Esophagus muscularis mucosa (tissue), 4 donors: ENCODE results near the gene ZNF385D. TPM values are rescaled to one million over a fixed set of nuclear protein-coding genes. Genes with fewer than 3 reads are reported as not detected.
A peak's percentile ranks its signal among the peaks of the same experiment; 100 is the strongest.

Experiments used
- DNase-seq: peaks from one replicate; pipeline ENCODE4 v3.0.0-alpha.2; 2017; ENCODE audit errors: extremely low spot score
- H3K27ac ChIP-seq, 4 donors: fragments of 200-600 bp; sonication (generic); replicated peaks in 1 of 4; 1 replicate in 3 of 4; 2 replicates in 1 of 4; pipeline ENCODE4 v1.5.1; 2016 to 2019; ENCODE audit warnings: mild to moderate bottlenecking in 1 of 4
- H3K27me3 ChIP-seq, 4 donors: fragments of 200-600 bp; sonication (generic); one replicate each; pipeline versions ENCODE4 v1.5.1 to v1.6.0; 2016 to 2019
- H3K36me3 ChIP-seq, 4 donors: fragments of 200-600 bp; sonication (generic); one replicate each; pipeline ENCODE4 v1.5.1; 2016 to 2019
- H3K4me1 ChIP-seq, 4 donors: fragments of 200-600 bp; sonication (generic); one replicate each; pipeline ENCODE4 v1.5.1; 2016 to 2019
- H3K4me3 ChIP-seq, 4 donors: fragments of 200-600 bp; sonication (generic); 1 replicate in 2 of 4; 2 replicates in 2 of 4; pipeline ENCODE4 v1.5.1; 2016 to 2019; ENCODE audit warnings: mild to moderate bottlenecking in 4 of 4, moderate library complexity in 1 of 4
- H3K9me3 ChIP-seq, 4 donors: fragments of 200-600 bp; sonication (generic); 1 replicate in 3 of 4; 2 replicates in 1 of 4; pipeline ENCODE4 v1.5.1; 2016 to 2019
- CTCF ChIP-seq, 3 experiments: fragments of 200-600 bp in 2 of 3; fragments of 450-650 bp in 1 of 3; sonication (generic) in 2 of 3; IDR thresholded peaks; one replicate each; pipeline ENCODE4 v1.5.1; 2017 to 2019; ENCODE audit warnings: antibody characterized with exemption in 3 of 3, mild to moderate bottlenecking in 2 of 3, moderate library complexity in 1 of 3
- EP300 ChIP-seq: sonication (generic); formaldehyde crosslinking; IDR thresholded peaks from one replicate; pipeline ENCODE4 v1.6.1; 2017; ENCODE audit warnings: antibody characterized with exemption
- POLR2A ChIP-seq: fragments of 450-650 bp; IDR thresholded peaks from one replicate; pipeline ENCODE4 v1.6.1; 2017; ENCODE audit warnings: antibody characterized with exemption, moderate library complexity, mild to moderate bottlenecking, low read depth
- POLR2AphosphoS5 ChIP-seq, 2 donors: sonication (generic); formaldehyde crosslinking; IDR thresholded peaks; one replicate each; pipeline ENCODE4 v1.6.1; 2017; ENCODE audit warnings: antibody characterized with exemption in 2 of 2
- WGBS: methylation state at CpG from one replicate; pipeline ENCODE4 v1.1.5; 2018; 5-methylcytosine and 5-hydroxymethylcytosine counted together
- intact Hi-C: fragments of 100-400 bp; cut with DNase I; formaldehyde crosslinking; loops from one replicate; pipeline ENCODE4 v1.15.1; 2023
- total RNA-seq, 4 donors: library from RNA; depleted of rRNA; stranded (reverse); fragments of >200 nt; gene quantifications; one replicate each; pipeline versions ENCODE4 v1.1.0 to v1.2.1, GENCODE V29; 2016

ZNF385D gene
- total RNA-seq, 4 donors from 2014 or later: 7.7 to 11.2 (median 8.2) TPM

DNA sequence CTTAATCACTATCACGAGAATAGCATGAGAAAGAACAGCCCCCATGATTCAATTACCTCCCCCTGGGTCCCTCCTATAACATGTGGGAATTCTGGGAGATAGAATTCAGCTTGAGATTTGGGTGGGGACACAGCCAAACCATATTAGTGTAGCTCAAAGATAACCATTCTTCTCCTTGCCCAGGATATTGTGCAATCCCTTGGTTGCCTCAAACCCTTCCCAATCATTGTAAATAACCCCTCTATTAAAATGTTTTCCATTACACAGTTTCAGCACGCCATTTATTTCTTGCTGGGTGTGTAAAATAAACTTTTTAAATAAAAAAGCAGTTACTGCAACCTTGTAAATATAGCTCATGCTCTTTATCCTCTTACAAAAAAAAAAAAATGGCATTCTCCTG lies 47.7 kb downstream of the ZNF385D start:
- intact Hi-C loops: no loop called here
- 89% methylated on average over 2 of the region's 2 CpGs for WGBS
- TF ChIP-seq CTCF (IDR thresholded peaks at IDR 0.05) (no peak), EP300 (no peak), POLR2A (no peak), POLR2AphosphoS5 (IDR thresholded peaks at IDR 0.05) (no peak)
- H3K4me3 ChIP-seq: no peak overlapping the region
- H3K9me3 ChIP-seq: no peaks in the 10 kb centered on the region
- no peak for DNase-seq
- peaks cover 0 to 17% (median 6%) of the 10 kb centered on the region in 4 donors for H3K4me1 ChIP-seq
- H3K27ac ChIP-seq: no peak overlapping the region
- no peaks in the 10 kb centered on the region for H3K36me3 ChIP-seq
- H3K27me3 ChIP-seq: no peaks in the 10 kb centered on the region

DNA sequence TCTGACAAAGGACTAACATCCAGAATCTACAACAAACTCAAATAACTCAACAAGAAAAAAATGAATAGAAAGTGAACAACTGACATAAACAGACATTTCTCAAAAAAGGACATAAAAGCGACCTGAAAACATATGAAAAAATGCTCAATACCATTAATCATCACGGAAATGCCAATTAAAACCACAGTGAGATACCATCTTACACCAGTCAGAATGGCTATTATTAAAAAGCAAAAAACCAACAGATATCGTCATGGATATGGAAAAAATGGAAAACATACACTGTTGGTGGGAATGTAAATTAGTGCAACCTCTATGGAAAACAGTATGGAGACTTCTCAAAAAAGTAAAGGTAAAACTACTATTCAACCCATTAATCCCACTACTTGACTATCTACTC lies 53.3 kb downstream of the ZNF385D start:
- Histone ChIP-seq H3K27ac (no peak overlapping the region), H3K4me3 (no peak overlapping the region), H3K9me3 (no peaks in the 10 kb centered on the region), H3K36me3 (no peaks in the 10 kb centered on the region), H3K4me1 (no peaks in the 10 kb centered on the region), H3K27me3 (no peaks in the 10 kb centered on the region)
- intact Hi-C loops: no loop called here
- no peak for TF ChIP-seq EP300
- TF ChIP-seq POLR2AphosphoS5 (IDR thresholded peaks at IDR 0.05): no peak
- WGBS: 88% methylated on average over 3 of the region's 3 CpGs
- no peak for DNase-seq

DNA sequence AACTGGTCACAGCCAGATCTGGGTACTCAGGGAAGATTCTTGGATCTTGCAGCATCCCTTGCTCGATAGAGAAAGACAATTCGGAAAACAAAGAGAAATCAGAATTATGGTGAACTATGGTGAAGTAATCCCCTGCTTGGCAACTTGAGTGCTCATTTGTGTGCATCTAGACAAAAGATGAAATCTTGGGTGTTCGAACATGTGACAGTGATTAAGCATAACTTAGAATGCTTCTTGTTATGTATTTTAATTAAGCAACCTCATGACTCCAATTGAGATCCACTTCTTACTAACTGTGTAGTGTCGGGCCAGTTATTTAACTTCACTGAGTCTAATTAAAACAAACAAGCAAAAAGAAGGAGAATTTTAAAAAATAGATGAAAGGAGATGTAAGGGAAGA lies 56.5 kb downstream of the ZNF385D start:
- no peaks in the 10 kb centered on the region for H3K27me3 ChIP-seq
- H3K36me3 ChIP-seq: no peaks in the 10 kb centered on the region
- no peak for TF ChIP-seq EP300
- no peak for TF ChIP-seq POLR2AphosphoS5 (IDR thresholded peaks at IDR 0.05)
- TF ChIP-seq CTCF (IDR thresholded peaks at IDR 0.05): no peak
- H3K9me3 ChIP-seq: no peaks in the 10 kb centered on the region
- no peak for DNase-seq
- intact Hi-C loops: no loop called here
- H3K4me1 ChIP-seq: no peaks in the 10 kb centered on the region
- 89% methylated on average over 4 of the region's 4 CpGs for WGBS
- H3K4me3 ChIP-seq: no peak overlapping the region
- H3K27ac ChIP-seq: no peak overlapping the region

DNA sequence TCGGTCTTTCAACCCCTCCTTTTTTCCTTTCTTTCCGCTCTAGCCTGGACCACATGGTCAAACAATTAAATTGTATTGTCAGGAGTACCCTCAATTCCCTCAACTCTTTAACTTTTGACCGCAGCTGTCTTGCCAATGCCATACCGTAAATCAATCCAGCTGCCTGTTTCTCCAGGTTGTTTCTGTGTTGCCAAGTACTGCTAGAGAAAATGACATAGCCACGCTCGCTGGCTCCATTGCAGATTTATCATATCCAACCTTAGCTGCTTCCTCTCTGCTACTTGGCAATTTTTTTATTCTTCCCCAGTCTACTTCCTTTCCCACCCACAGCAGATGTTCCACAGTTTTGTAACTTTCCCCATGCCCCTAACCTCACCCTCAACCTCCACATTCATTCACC lies 60.0 kb downstream of the ZNF385D start:
- peaks cover 3 to 18% (median 13%) of the 10 kb centered on the region in 4 donors for H3K4me1 ChIP-seq
- H3K4me3 ChIP-seq: no peak overlapping the region
- intact Hi-C loops: no loop called here
- WGBS: 73% methylated on average over 6 of the region's 6 CpGs
- no peak for DNase-seq
- H3K27ac ChIP-seq: no peak overlapping the region
- no peak for TF ChIP-seq POLR2A
- no peak for TF ChIP-seq POLR2AphosphoS5 (IDR thresholded peaks at IDR 0.05)
- no peak for TF ChIP-seq CTCF (IDR thresholded peaks at IDR 0.05)
- TF ChIP-seq EP300: no peak
- no peaks in the 10 kb centered on the region for H3K9me3 ChIP-seq
- H3K36me3 ChIP-seq: no peaks in the 10 kb centered on the region
- no peaks in the 10 kb centered on the region for H3K27me3 ChIP-seq

DNA sequence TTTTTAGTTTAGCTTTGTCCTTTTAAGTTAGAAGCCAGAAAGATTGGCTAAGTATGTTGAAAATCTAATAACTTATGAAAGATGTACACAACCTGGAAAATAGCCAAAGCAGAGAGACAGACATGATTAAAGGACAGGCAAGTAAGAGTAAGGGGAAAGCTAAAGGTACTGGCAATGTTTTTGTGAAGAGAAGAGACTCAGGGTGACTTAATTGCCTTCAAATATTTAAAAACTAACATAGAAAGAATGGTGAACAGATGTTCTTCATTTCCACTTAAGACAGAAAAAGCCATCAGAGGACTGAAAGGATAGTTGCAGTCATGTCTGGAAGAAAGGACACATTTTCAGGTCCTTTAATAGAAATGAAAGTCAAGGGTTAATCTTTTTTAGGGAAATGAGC lies 68.8 kb downstream of the ZNF385D start:
- Histone ChIP-seq H3K9me3 (no peaks in the 10 kb centered on the region), H3K4me1 (peaks cover 11 to 88% (median 67%) of the 10 kb centered on the region in 4 donors), H3K27ac (peak overlapping the region; percentile 35 to 68 (median 49)), H3K27me3 (no peaks in the 10 kb centered on the region), H3K4me3 (no peak overlapping the region), H3K36me3 (no peaks in the 10 kb centered on the region)
- intact Hi-C loops: no loop called here
- DNase-seq: no peak
- TF ChIP-seq EP300 (no peak), POLR2A (no peak), CTCF (IDR thresholded peaks at IDR 0.05) (no peak)
